GM13977 (cell line): ENCODE results near the gene LRRFIP1.

Experiments
- DNase-seq: peaks from one replicate; pipeline ENCODE4 v3.0.0; 2012; ENCODE audit warnings: low spot score
- CTCF ChIP-seq: IDR thresholded peaks from 2 replicates; pipeline ENCODE4 v1.5.1; 2012; ENCODE audit warnings: mild to moderate bottlenecking, control low read depth; ENCODE audit not compliant: insufficient read depth; ENCODE audit errors: extremely low read depth, missing control alignments
- in situ Hi-C: fragments of 300-500 bp; cut with MboI; formaldehyde crosslinking; loops from one replicate; pipeline ENCODE4 v1.12.0; 2022; ENCODE audit warnings: low sequenced_read_pairs, low pct_unique_long_range_greater_than_20kb, mixed read lengths, inconsistent platforms; ENCODE audit not compliant: unreplicated experiment

Gene LRRFIP1

GRCh38 chr2:237693291-237693994, 66.1 kb downstream of the LRRFIP1 start:
- in situ Hi-C loops, result no loop called here
- DNase-seq, result no peak
- TF ChIP-seq CTCF, result no peak

GRCh38 chr2:237694415-237695194, 67.2 kb downstream of the LRRFIP1 start:
- peak; percentile 30 for TF ChIP-seq CTCF
- no peak for DNase-seq
- in situ Hi-C loops, result no loop called here

GRCh38 chr2:237695201-237695780, 67.9 kb downstream of the LRRFIP1 start:
- in situ Hi-C loops, result no loop called here
- no peak for DNase-seq
- TF ChIP-seq CTCF, result no peak

GRCh38 chr2:237696461-237696860, 69.1 kb downstream of the LRRFIP1 start:
- no peak for TF ChIP-seq CTCF
- in situ Hi-C loops, result no loop called here
- DNase-seq, result no peak

- no peak for DNase-seq
- in situ Hi-C loops, result no loop called here
- no peak for TF ChIP-seq CTCF
Measured at GRCh38 chr2:237697586-237698357, 70.4 kb downstream of the LRRFIP1 start.

- TF ChIP-seq CTCF, result no peak
- in situ Hi-C loops, result no loop called here
- DNase-seq, result no peak
Measured at GRCh38 chr2:237698358-237698694, 70.9 kb downstream of the LRRFIP1 start.
